HFF-Myc (cell line): ENCODE measurements around the gene SHOC2.
"Not testable (repeated sequence)": the region's sequence is repeated elsewhere in the genome, so short reads cannot be mapped to it uniquely, and the experiment has no call there.

ENCODE experiments used
- DNase-seq: peaks from one replicate; pipeline ENCODE4 v3.0.0-alpha.2; 2011; ENCODE audit warnings: low read depth; ENCODE audit errors: extremely low read depth
- H3K4me3 ChIP-seq: replicated peaks from 2 replicates; pipeline ENCODE4 v1.5.1; 2011; ENCODE audit warnings: low read depth, mild to moderate bottlenecking, control low read depth, low read length
- CTCF ChIP-seq: IDR thresholded peaks from 2 replicates; pipeline ENCODE4 v1.5.1; 2012; ENCODE audit warnings: mild to moderate bottlenecking, low read depth, low read length, control low read depth; ENCODE audit errors: missing control alignments

The SHOC2 gene

GRCh38 chr10:110901954-110902819, 17.2 kb upstream of the SHOC2 start:
- no peak for TF ChIP-seq CTCF
- DNase-seq, result no peak
- no peak overlapping the region for H3K4me3 ChIP-seq

GRCh38 chr10:110903280-110904278, 15.8 kb upstream of the SHOC2 start:
- no peak for TF ChIP-seq CTCF
- no peak for DNase-seq
- no peak overlapping the region for H3K4me3 ChIP-seq

- no peak overlapping the region for H3K4me3 ChIP-seq
- no peak for DNase-seq
- TF ChIP-seq CTCF, result no peak
Measured at GRCh38 chr10:110910138-110910537, 9.3 kb upstream of the SHOC2 start.

- H3K4me3 ChIP-seq, result no peak overlapping the region
- no peak for DNase-seq
- TF ChIP-seq CTCF, result no peak
Measured at GRCh38 chr10:110912374-110912773, 7.0 kb upstream of the SHOC2 start.

GRCh38 chr10:110914431-110914830, 5.0 kb upstream of the SHOC2 start:
- no peak overlapping the region for H3K4me3 ChIP-seq
- no peak for TF ChIP-seq CTCF
- DNase-seq, result no peak

- no peak overlapping the region for H3K4me3 ChIP-seq
- DNase-seq, result no peak
Measured at GRCh38 chr10:110915035-110915434, 4.4 kb upstream of the SHOC2 start.

GRCh38 chr10:110915600-110915999, 3.8 kb upstream of the SHOC2 start:
- DNase-seq, H3K4me3 ChIP-seq: not testable (repeated sequence)

More at GRCh38 chr10:110915035-110915434, 4.4 kb upstream of the SHOC2 start:
- TF ChIP-seq CTCF, result no peak
